Vagina (tissue), 2 donors: ENCODE data around the gene L1CAM. TPM values are rescaled to one million over a fixed set of nuclear protein-coding genes. Genes with fewer than 3 reads are reported as not detected.

Experiments used
- DNase-seq, 2 donors: peaks; one replicate each; pipeline ENCODE4 v3.0.0-alpha.2; 2017; ENCODE audit errors: extremely low spot score in 2 of 2
- H3K27ac ChIP-seq: fragments of 200-600 bp; sonication (generic); one replicate; pipeline ENCODE4 v1.5.1; 2019
- H3K27me3 ChIP-seq: fragments of 200-600 bp; sonication (generic); one replicate; pipeline ENCODE4 v1.5.1; 2019
- H3K36me3 ChIP-seq, 2 donors: fragments of 200-600 bp; sonication (generic); one replicate each; pipeline ENCODE4 v1.5.1; 2017 to 2019
- H3K4me1 ChIP-seq: fragments of 200-600 bp; sonication (generic); one replicate; pipeline ENCODE4 v1.5.1; 2019
- H3K4me3 ChIP-seq, 2 donors: fragments of 200-600 bp; sonication (generic); 1 replicate in 1 of 2; 2 replicates in 1 of 2; pipeline ENCODE4 v1.5.1; 2016 to 2019
- H3K9me3 ChIP-seq: fragments of 200-600 bp; sonication (generic); one replicate; pipeline ENCODE4 v1.5.1; 2019
- CTCF ChIP-seq, 3 experiments: fragments of 450-650 bp in 2 of 3; fragments of 200-600 bp in 1 of 3; sonication (generic) in 1 of 3; IDR thresholded peaks; one replicate each; pipeline ENCODE4 v1.5.1; 2017 to 2019; ENCODE audit warnings: antibody characterized with exemption in 3 of 3, mild to moderate bottlenecking in 2 of 3, moderate library complexity in 2 of 3
- POLR2A ChIP-seq, 2 donors: fragments of 450-650 bp; IDR thresholded peaks; one replicate each; pipeline ENCODE4 v1.6.1; 2017; ENCODE audit warnings: antibody characterized with exemption in 2 of 2, mild to moderate bottlenecking in 2 of 2, moderate library complexity in 2 of 2
- POLR2AphosphoS5 ChIP-seq, 2 donors: sonication (generic); formaldehyde crosslinking; IDR thresholded peaks; one replicate each; pipeline ENCODE4 v1.9.0; 2017; ENCODE audit warnings: antibody characterized with exemption in 2 of 2, mild to moderate bottlenecking in 2 of 2, low read depth in 1 of 2; ENCODE audit not compliant: insufficient read depth in 1 of 2
- intact Hi-C: fragments of 100-400 bp; cut with DNase I; formaldehyde crosslinking; loops from one replicate; pipeline ENCODE4 v1.15.1; 2023
- total RNA-seq: library from RNA; depleted of rRNA; stranded (reverse); fragments of >200 nt; gene quantifications from one replicate; pipeline ENCODE4 v1.2.3, GENCODE V29; 2016

Gene L1CAM
- total RNA-seq, 1 donor from 2014 or later = 9.6 TPM

DNA sequence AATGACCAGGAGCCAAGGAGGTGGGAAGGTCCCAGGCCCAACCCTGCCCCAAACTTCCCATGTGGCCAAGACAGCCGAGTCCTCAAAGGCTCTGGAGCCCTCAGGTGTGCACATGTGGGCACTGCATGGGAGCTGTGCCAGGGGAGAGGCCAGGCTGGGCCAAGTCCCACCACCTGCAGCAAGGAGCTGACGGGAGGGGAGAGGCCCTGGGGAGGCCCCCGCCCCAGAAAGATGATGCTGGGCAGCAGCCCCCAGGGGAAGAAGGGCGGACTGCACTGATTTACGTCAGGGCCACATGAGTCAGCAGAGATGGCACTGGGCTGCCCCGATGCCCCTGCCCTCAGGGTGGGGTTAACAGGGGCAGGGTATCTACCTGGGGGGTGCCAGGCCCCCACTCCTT is 1.4 kb downstream of the L1CAM start:
- Histone ChIP-seq H3K27ac (no peak overlapping the region), H3K27me3 (peaks cover 6% of the 10 kb centered on the region), H3K9me3 (no peaks in the 10 kb centered on the region), H3K36me3 (no peaks in the 10 kb centered on the region), H3K4me3 (peak overlapping the region in 1 of 2 donors; percentile 21), H3K4me1 (peaks cover 4% of the 10 kb centered on the region)
- intact Hi-C loops = no loop called here
- TF ChIP-seq POLR2AphosphoS5 (IDR thresholded peaks at IDR 0.05; ENCODE audit: insufficient read depth in 1 of 2, low read depth in 1 of 2) (no peak), CTCF (IDR thresholded peaks at IDR 0.05) (no peak), POLR2A (IDR thresholded peaks at IDR 0.05) (no peak)
- DNase-seq = no peak

GRCh38 chrX:153884136-153884535 is 1.8 kb downstream of the L1CAM start:
- H3K36me3 ChIP-seq = no peaks in the 10 kb centered on the region
- no peak overlapping the region for H3K27ac ChIP-seq
- H3K27me3 ChIP-seq = peaks cover 6% of the 10 kb centered on the region
- peaks cover 4% of the 10 kb centered on the region for H3K4me1 ChIP-seq
- intact Hi-C loops = no loop called here
- no peak overlapping the region for H3K4me3 ChIP-seq
- H3K9me3 ChIP-seq = no peaks in the 10 kb centered on the region
- DNase-seq = no peak
- TF ChIP-seq POLR2A (IDR thresholded peaks at IDR 0.05) (no peak), POLR2AphosphoS5 (IDR thresholded peaks at IDR 0.05; ENCODE audit: insufficient read depth in 1 of 2, low read depth in 1 of 2) (no peak), CTCF (IDR thresholded peaks at IDR 0.05) (no peak)

DNA sequence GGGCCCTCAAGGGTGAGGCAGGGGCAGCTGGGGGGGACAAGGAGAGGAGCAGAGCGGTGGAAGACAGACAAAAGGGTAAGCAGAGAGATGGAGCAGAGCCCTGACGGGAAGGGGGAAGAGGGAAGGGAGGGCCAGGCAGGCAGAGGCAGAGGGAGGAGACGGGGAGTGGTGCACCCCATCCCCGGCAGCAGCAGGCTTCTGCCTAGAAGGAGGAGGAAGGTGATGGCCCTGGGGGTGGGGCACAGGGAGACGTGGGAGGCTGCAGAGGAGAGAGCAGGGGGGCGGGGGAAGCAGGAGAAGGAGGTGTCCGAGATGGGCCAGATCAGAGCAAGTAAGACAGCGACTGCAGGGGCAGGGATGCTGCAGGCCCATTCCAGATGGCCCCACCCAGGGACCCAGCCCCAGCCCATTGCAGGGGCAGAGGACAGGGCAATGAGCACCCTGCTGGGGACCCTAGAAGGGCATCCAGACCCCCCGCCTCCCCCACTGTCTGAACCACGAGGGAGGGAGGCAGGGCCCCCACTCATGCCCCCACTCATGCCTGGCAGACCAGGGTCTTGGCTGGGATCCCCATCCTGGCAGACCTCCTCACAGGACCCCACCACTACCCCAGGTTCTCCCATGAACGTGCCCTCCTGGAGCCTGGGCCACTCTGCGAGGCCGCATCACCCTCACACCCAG is 2.7 kb downstream of the L1CAM start:
- no peaks in the 10 kb centered on the region for H3K36me3 ChIP-seq
- H3K27ac ChIP-seq = no peak overlapping the region
- intact Hi-C loops = no loop called here
- peaks cover 6% of the 10 kb centered on the region for H3K27me3 ChIP-seq
- H3K9me3 ChIP-seq = no peaks in the 10 kb centered on the region
- no peak for DNase-seq
- H3K4me1 ChIP-seq = peaks cover 4% of the 10 kb centered on the region
- H3K4me3 ChIP-seq = no peak overlapping the region
- TF ChIP-seq POLR2A (IDR thresholded peaks at IDR 0.05) (no peak), POLR2AphosphoS5 (IDR thresholded peaks at IDR 0.05; ENCODE audit: insufficient read depth in 1 of 2, low read depth in 1 of 2) (no peak), CTCF (IDR thresholded peaks at IDR 0.05) (no peak)

DNA sequence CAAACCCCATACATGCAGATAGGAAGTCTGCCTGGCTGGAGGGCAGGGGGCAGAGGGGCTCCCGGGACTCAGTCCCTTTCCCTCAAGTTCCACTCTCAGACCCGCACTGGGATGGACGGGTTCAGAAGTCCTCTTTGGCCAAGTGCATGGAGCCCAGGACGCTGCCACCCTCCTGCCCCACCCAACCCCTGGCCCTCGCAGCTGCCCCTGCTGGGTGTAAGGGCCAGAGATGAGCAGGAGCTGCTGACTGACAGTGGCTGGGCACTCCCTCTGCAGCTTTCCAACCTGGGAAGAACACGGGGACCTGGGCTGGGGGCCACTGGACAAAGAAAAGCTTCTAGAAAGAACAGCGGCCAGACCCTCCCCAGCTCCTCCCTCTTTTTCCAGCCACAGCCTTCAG is 3.4 kb downstream of the L1CAM start:
- DNase-seq = no peak
- Histone ChIP-seq H3K36me3 (no peaks in the 10 kb centered on the region), H3K4me3 (no peak overlapping the region), H3K27ac (no peak overlapping the region), H3K9me3 (no peaks in the 10 kb centered on the region), H3K27me3 (peaks cover 6% of the 10 kb centered on the region), H3K4me1 (peaks cover 4% of the 10 kb centered on the region)
- TF ChIP-seq CTCF (IDR thresholded peaks at IDR 0.05) (no peak), POLR2A (IDR thresholded peaks at IDR 0.05) (no peak), POLR2AphosphoS5 (IDR thresholded peaks at IDR 0.05; ENCODE audit: insufficient read depth in 1 of 2, low read depth in 1 of 2) (no peak)
- intact Hi-C loops = no loop called here

DNA sequence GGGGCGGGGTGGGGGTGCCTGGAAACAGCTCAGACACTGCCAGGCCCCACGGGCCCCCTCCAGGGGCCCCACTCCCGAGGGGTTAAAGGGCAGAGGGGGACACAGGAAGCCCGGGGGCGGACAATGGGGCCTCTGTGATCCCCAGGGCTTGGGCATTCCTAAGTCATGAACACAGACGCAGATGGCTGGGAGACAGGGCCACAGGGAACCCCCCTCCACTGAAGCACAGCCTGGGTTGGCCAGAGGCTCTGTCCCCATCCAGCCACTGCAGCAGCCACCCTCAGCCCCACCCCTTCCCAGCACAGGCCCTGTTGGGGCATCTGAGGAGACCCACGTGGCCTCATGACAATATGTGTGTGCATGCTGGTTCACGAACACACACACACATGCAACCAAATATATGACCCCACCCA is 3.9 kb downstream of the L1CAM start:
- Histone ChIP-seq H3K27me3 (peaks cover 6% of the 10 kb centered on the region), H3K27ac (no peak overlapping the region), H3K9me3 (no peaks in the 10 kb centered on the region), H3K4me3 (no peak overlapping the region), H3K4me1 (peaks cover 4% of the 10 kb centered on the region), H3K36me3 (no peaks in the 10 kb centered on the region)
- TF ChIP-seq CTCF (IDR thresholded peaks at IDR 0.05) (no peak), POLR2A (IDR thresholded peaks at IDR 0.05) (no peak), POLR2AphosphoS5 (IDR thresholded peaks at IDR 0.05; ENCODE audit: insufficient read depth in 1 of 2, low read depth in 1 of 2) (no peak)
- intact Hi-C loops = no loop called here
- no peak for DNase-seq
